ENCODE measurements around the gene RCE1. TPM values are rescaled to one million over a fixed set of nuclear protein-coding genes. Genes with fewer than 3 reads are reported as not detected.

RCE1 gene
- total RNA-seq, 1 experiment from 2014 or later: 52.5 TPM

DNA sequence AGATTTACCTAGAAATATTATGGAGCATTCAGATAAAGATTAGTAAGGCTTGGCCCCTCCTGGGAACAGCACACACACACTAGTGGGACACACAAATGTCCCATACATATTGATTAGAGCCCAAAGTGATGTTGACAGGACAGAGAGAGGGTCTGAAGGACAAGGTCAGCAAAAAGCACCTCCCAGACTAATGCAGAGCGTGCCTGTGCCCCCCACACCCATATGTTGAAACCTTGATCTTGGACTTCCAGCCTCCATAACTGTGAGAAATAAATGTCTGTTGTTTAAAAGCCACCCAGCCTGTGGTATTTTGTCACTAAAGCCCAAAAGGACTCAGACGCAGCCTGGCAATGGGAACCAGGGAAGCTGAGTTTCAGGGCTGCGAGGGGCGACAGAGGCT is 41.2 kb downstream of the RCE1 start:
- Histone ChIP-seq H3K23me2 (ENCODE audit: insufficient read length, low read depth, low read length, poor library complexity, severe bottlenecking) (no peaks in the 10 kb centered on the region), H3K4ac (ENCODE audit: low read depth, low read length) (no peak overlapping the region), H3K9me3 (ENCODE audit: control insufficient read depth, low read depth, low read length) (no peaks in the 10 kb centered on the region), H2AFZ (ENCODE audit: low read length) (no peak overlapping the region), H3K27me3 (ENCODE audit: insufficient read depth, low read length) (no peaks in the 10 kb centered on the region), H2BK120ac (ENCODE audit: low read depth, low read length, poor library complexity, severe bottlenecking) (no peak overlapping the region), H3K27ac (ENCODE audit: insufficient read length, low read depth, low read length) (no peak overlapping the region), H4K8ac (replicated peaks; ENCODE audit: insufficient read length, low read depth, low read length) (no peak overlapping the region), H4K20me1 (ENCODE audit: control insufficient read depth, insufficient read depth, insufficient read length) (no peaks in the 10 kb centered on the region), H3K23ac (ENCODE audit: insufficient read length, low read depth, low read length) (no peak overlapping the region), H4K91ac (ENCODE audit: insufficient read length, low read depth, low read length) (no peak overlapping the region), H2AK5ac (ENCODE audit: insufficient read length, low read length) (no peak overlapping the region), H3K79me2 (ENCODE audit: insufficient read depth, low read length) (no peaks in the 10 kb centered on the region), H3K9ac (ENCODE audit: extremely low read depth, insufficient read length, low read length) (no peak overlapping the region), H3K4me1 (ENCODE audit: insufficient read depth, low read length) (peaks cover 2% of the 10 kb centered on the region; the same call in 1 of the 2 replicates), H2BK15ac (ENCODE audit: low read depth, low read length) (no peak overlapping the region), H4K5ac (ENCODE audit: insufficient read length, low read depth, low read length) (no peak overlapping the region), H3K4me2 (ENCODE audit: insufficient read depth, insufficient read length, low read length) (no peak overlapping the region), H3K56ac (ENCODE audit: insufficient read length, low read depth, low read length) (no peak overlapping the region), H3K18ac (ENCODE audit: insufficient read length, low read depth, low read length) (no peak overlapping the region), H2BK20ac (ENCODE audit: low read depth, low read length, poor library complexity, severe bottlenecking) (no peak overlapping the region), H2BK5ac (ENCODE audit: insufficient read length, low read length) (no peak overlapping the region), H3K14ac (ENCODE audit: insufficient read depth, low read length) (no peak overlapping the region), H3T11ph (ENCODE audit: low read length) (no peak overlapping the region), H2BK12ac (ENCODE audit: insufficient read length, low read depth, low read length) (no peak overlapping the region), H3K79me1 (ENCODE audit: insufficient read depth, low read depth, low read length, poor library complexity, severe bottlenecking) (no peaks in the 10 kb centered on the region)
- no CpG with 5 or more reads among the region's 4 CpGs for WGBS (ENCODE audit: extremely low coverage, insufficient read length, low lambda C conversion rate)
- Mint-ChIP-seq H3K9me3 (no peaks in the 10 kb centered on the region), H3K36me3 (ENCODE audit: insufficient read depth in 1 of 3, low read depth in 3 of 3) (peaks cover 0 to 5% (median 0%) of the 10 kb centered on the region in 3 experiments; a peak in 1 of 7 replicates), H3K27ac (0 out of 7 replicates have a peak overlapping the region, but pooled peaks of 1 of the 3 experiments have one; percentile 32), H3K27me3 (ENCODE audit: low read depth) (no peaks in the 10 kb centered on the region), H3K4me1 (peaks cover 47 to 66% of the 10 kb centered on the region in 2 experiments), H3K4me3 (no peak overlapping the region)
- no peak for DNase-seq
- TF ChIP-seq, protein P1, sequence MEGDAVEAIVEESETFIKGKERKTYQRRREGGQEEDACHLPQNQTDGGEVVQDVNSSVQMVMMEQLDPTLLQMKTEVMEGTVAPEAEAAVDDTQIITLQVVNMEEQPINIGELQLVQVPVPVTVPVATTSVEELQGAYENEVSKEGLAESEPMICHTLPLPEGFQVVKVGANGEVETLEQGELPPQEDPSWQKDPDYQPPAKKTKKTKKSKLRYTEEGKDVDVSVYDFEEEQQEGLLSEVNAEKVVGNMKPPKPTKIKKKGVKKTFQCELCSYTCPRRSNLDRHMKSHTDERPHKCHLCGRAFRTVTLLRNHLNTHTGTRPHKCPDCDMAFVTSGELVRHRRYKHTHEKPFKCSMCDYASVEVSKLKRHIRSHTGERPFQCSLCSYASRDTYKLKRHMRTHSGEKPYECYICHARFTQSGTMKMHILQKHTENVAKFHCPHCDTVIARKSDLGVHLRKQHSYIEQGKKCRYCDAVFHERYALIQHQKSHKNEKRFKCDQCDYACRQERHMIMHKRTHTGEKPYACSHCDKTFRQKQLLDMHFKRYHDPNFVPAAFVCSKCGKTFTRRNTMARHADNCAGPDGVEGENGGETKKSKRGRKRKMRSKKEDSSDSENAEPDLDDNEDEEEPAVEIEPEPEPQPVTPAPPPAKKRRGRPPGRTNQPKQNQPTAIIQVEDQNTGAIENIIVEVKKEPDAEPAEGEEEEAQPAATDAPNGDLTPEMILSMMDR (conservative IDR thresholded peaks at IDR 0.05): no peak
